Smooth muscle cell of the umbilical artery (primary cell): ENCODE data around the gene EIF2B5. TPM values are rescaled to one million over a fixed set of nuclear protein-coding genes. Genes with fewer than 3 reads are reported as not detected.

Source experiments
- total RNA-seq: library from RNA; depleted of rRNA; stranded (reverse); fragments of >200 nt; gene quantifications from 2 replicates; pipeline ENCODE4 v1.2.3, GENCODE V29; 2014

EIF2B5 gene
- 25.2 and 29.4 TPM in 2 replicates for total RNA-seq

DNA sequence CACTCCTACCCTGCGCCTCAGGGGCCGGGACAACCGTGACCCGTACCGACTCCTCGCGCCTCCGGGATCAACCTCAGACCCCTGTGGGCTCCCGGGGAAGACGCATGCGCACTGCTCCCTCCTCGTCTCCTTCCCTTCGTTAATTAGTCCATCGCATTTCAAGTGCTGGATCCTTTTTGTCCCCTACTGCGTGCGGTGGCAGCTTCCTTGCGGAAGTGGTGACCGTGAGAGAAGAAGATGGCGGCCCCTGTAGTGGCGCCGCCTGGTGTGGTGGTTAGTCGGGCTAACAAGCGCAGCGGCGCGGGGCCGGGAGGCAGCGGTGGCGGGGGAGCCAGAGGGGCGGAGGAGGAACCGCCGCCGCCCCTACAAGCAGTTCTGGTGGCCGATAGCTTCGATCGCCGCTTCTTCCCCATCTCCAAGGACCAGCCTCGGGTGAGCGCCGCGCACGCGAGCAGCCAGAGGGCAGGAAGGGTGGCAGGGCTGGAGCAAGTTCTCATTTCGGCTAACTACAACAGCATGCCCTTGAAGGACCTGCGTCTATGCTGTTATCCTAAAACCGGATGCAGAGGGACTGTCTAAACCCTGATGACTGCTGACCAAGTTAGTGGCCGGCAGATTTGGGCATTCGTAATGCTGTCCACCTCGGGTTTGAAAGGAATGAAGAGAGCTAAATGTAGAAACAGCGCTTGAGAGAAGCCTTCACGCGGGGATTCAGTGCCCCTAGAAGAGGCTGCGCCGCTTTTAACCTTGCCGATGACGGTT, at the start of gene EIF2B5:
EIF2B5 (plus strand) TSS at position 210 of the 762 bp plus-strand sequence; CDS start at position 238, 28 bp downstream.

DNA sequence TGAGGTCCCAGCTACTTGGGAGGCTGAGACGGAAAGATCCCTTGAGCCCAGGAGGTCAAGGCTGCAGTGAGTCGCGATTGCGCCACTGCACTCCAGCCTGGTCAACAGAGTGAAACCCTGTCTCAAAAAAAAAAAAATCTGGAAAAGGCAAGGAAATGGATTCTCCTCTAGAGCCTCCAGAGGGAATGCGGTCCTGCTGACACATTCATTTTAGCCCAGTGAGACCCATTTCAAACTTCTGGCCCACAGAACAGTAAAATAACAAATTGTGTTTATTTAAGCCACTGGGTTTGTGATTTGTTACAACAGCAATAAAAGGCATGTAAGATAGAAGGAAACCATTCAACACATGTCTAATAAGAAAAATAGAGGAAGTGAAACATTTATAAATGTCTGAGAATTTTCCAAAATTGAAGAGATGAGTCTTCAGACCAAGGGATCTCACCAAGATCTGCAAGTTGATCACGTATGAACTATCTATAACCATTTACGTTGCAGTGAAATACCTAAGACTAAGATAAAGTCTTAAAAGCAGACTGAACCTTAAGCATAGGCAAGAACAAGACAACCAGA, 38.3 kb upstream of the EIF2B5 start, which contains the start of gene HTR3E:
HTR3E (plus strand) TSS at position 254 of the 573 bp plus-strand sequence. CDS start 466 bp downstream, outside the sequence.

GRCh38 chr3:184154885-184155643, 19.9 kb downstream of the EIF2B5 start, which contains the start of gene DVL3:
DVL3 (plus strand) TSS chr3:184155377; CDS start chr3:184155636, 259 bp downstream.

DNA sequence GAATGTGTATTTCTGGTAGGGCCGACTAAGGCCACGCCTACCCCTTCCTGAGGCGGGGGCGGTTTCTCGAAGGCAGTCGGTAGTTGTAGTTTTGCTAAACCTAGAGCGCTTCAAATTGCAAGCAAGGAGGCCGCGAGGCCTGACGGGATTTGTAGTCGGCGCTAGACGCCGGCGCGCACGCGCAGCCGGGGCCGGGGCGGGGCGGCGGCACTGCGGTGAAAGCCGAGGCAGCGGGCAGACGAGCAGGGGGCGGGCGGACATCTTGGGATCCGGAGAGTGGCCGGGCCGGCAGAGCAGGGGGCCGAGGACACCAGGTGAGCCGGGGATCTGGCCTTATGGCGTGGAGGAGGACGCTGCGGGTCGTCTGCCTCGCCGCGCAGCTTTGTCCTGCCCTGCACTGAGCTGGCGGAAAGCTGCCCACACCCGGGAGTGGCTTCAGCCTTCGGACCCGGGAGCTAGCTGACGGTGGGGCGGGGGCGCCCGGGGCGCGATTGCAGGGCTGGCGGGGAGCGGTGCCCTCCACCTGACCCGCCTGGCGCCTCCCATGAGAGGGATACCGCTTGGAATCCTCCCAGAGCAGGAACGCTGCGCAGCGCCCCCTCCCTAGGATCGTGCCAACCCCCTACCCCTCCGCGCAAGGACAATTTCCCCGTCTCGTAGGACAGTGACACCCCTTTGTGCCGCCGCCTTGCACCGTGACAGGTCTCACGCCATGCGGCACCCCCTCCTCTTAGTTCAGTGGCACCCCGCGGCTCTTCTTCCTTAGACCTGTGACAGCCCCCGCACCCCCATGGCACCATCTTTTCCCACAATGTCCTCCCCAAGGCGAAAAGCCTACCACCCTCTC, 39.7 kb downstream of the EIF2B5 start, which contains the start of gene AP2M1:
AP2M1 (plus strand) TSS at position 210 of the 847 bp plus-strand sequence. CDS start 2,139 bp downstream, outside the sequence.

DNA sequence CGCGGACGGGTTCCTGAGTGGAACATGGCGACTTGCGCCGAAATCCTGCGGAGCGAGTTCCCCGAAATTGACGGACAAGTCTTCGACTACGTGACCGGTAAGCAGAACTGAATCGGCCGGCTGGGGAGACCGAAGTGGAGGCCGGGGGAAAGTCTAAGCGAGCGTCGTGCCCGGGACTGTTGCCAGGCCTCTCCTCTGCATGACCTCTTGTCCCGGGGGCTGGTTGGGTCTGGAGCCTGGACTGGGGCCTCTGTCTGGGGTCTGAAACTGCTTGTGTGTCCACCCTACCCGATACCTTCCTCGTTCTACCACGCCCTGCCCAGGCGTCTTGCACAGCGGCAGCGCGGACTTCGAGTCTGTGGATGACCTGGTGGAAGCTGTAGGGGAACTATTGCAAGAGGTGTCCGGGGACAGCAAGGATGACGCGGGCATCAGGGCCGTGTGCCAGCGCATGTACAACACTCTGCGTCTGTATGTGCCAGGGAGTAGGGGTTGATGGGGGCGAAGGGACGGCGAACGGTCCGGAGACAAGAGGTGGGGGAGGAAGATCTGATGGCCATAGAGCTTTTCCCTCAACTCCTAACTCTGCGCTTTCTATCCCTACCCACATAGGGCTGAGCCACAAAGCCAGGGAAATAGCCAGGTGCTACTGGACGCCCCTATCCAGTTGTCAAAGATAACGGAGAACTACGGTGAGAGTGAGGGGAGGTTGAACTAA, 51.2 kb downstream of the EIF2B5 start, which contains the start of gene ABCF3:
ABCF3 (plus strand) TSS at position 16 of the 718 bp plus-strand sequence; CDS start at position 25, 9 bp downstream.

Other genes starting within 250 kb of the EIF2B5 start
- gene ABCC5, start 117.5 kb upstream of the EIF2B5 start, total RNA-seq = 33.3 and 33.7 TPM in 2 replicates
- gene HTR3D, start 103.6 kb upstream of the EIF2B5 start, total RNA-seq = not detected in 2 replicates
- gene HTR3C, start 82.3 kb upstream of the EIF2B5 start, total RNA-seq = not detected in 2 replicates
- gene HTR3E, start 38.3 kb upstream of the EIF2B5 start, total RNA-seq = not detected in 2 replicates
- 41.6 and 63.3 TPM in 2 replicates for gene DVL3, start 20.0 kb downstream of the EIF2B5 start, total RNA-seq
- gene AP2M1, start 39.5 kb downstream of the EIF2B5 start, total RNA-seq = 561 and 564 TPM in 2 replicates
- 42.1 and 49.6 TPM in 2 replicates for gene ABCF3, start 50.8 kb downstream of the EIF2B5 start, total RNA-seq
- not detected in 2 replicates for gene VWA5B2, start 94.2 kb downstream of the EIF2B5 start, total RNA-seq
- 41.1 and 49.0 TPM in 2 replicates for gene ALG3, start 113.6 kb downstream of the EIF2B5 start, total RNA-seq
- gene EEF1AKMT4, start 114.3 kb downstream of the EIF2B5 start, total RNA-seq = 2.4 and 4.2 TPM in 2 replicates
- gene CAMK2N2, start 126.2 kb downstream of the EIF2B5 start, total RNA-seq = 0.37 TPM in 1 of 2 replicates, not detected in the other
- not detected in 2 replicates for gene ECE2, start 140.7 kb downstream of the EIF2B5 start, total RNA-seq
- 557 and 1,040 TPM in 2 replicates for gene PSMD2, start 163.9 kb downstream of the EIF2B5 start, total RNA-seq
- 258 and 495 TPM in 2 replicates for gene EIF4G1, start 179.2 kb downstream of the EIF2B5 start, total RNA-seq
- 21.4 and 38.7 TPM in 2 replicates for gene FAM131A, start 202.2 kb downstream of the EIF2B5 start, total RNA-seq
- 2.4 and 2.8 TPM in 2 replicates for gene CLCN2, start 226.2 kb downstream of the EIF2B5 start, total RNA-seq
- 86.7 and 121 TPM in 2 replicates for gene POLR2H, start 226.4 kb downstream of the EIF2B5 start, total RNA-seq
- not detected in 2 replicates for gene THPO, start 242.8 kb downstream of the EIF2B5 start, total RNA-seq
- 0.55 and 0.59 TPM in 2 replicates for gene CHRD, start 244.7 kb downstream of the EIF2B5 start, total RNA-seq